Right lobe of liver (tissue), 6 donors: Measurements from ENCODE around the gene C10orf88. TPM values are rescaled to one million over a fixed set of nuclear protein-coding genes. Genes with fewer than 3 reads are reported as not detected.

Experiments used
- ATAC-seq, 4 donors: fragments of 200-7000 bp; cut with Tn5 transposase; one replicate each; pipeline ENCODE4 v1.9.1; 2020; ENCODE audit warnings: mild to moderate bottlenecking in 4 of 4, moderate library complexity in 4 of 4
- DNase-seq, 3 donors: peaks; one replicate each; pipeline ENCODE4 v3.0.0-alpha.2; 2020
- H3K27ac ChIP-seq, 3 donors: fragments of 200-600 bp; one replicate each; pipeline ENCODE4 v1.8.0; 2022
- H3K27me3 ChIP-seq, 2 donors: fragments of 200-600 bp; one replicate each; pipeline ENCODE4 v1.8.0; 2022
- H3K36me3 ChIP-seq, 4 donors: fragments of 200-600 bp; sonication (generic) in 1 of 4; one replicate each; pipeline versions ENCODE4 v1.5.1 to v1.8.0; 2017 to 2022; ENCODE audit warnings: control low read depth in 1 of 4
- H3K4me1 ChIP-seq, 4 donors: fragments of 200-600 bp; sonication (generic) in 1 of 4; one replicate each; pipeline versions ENCODE4 v1.5.1 to v1.8.0; 2017 to 2022; ENCODE audit warnings: control low read depth in 1 of 4
- H3K4me3 ChIP-seq, 3 donors: fragments of 200-600 bp; one replicate each; pipeline ENCODE4 v1.8.0; 2022
- H3K9me3 ChIP-seq, 4 donors: fragments of 200-600 bp; sonication (generic) in 1 of 4; one replicate each; pipeline versions ENCODE4 v1.5.1 to v1.8.0; 2017 to 2022; ENCODE audit warnings: control low read depth in 1 of 4
- CTCF ChIP-seq, 4 donors: fragments of 200-600 bp in 3 of 4; fragments of 450-650 bp in 1 of 4; IDR thresholded peaks; one replicate each; pipeline versions ENCODE4 v1.5.1 to v1.8.0; 2016 to 2022; ENCODE audit warnings: antibody characterized with exemption in 4 of 4, mild to moderate bottlenecking in 2 of 4
- POLR2A ChIP-seq: fragments of 450-650 bp; IDR thresholded peaks from one replicate; pipeline ENCODE4 v1.6.1; 2017; ENCODE audit warnings: antibody characterized with exemption, mild to moderate bottlenecking
- WGBS: methylation state at CpG from one replicate; pipeline ENCODE4 v1.1.6; 2018; ENCODE audit warnings: low coverage, low lambda C conversion rate; ENCODE audit not compliant: insufficient coverage; ENCODE audit errors: missing lambda C conversion rate; 5-methylcytosine and 5-hydroxymethylcytosine counted together
- intact Hi-C, 2 donors: fragments of 100-400 bp; cut with DNase I; formaldehyde crosslinking; loops; one replicate each; pipeline versions ENCODE4 v1.11.2 to v1.14.1; 2022
- total RNA-seq, 6 experiments: library from RNA; depleted of rRNA in 2 of 6; stranded (reverse); fragments of >200 nt in 2 of 6; fragmentation: NEBNext Ultra II Directional in 3 of 6; extraction: Animal tissue kit (Norgen Biotek cat#: 25700) in 3 of 6; gene quantifications; one replicate each; pipeline versions ENCODE4 v1.1.0 to v1.2.4, GENCODE V29; 2016 to 2023
- donor health status: DM: no; HTN: yes; CAD: no.
- donor health status: DM: no; HTN: no; CAD: no.
- donor health status: DM: no; HTN: no; CAD: no.
- donor health status: DM: no; HTN: yes; CAD: no.
- donor health status: DM: no; HTN: yes; CAD: no.

C10orf88 gene
- total RNA-seq, 6 experiments from 2014 or later: 2.0 to 4.5 (median 3.3) TPM

GRCh38 chr10:122986335-122986734 lies 32.3 kb upstream of the C10orf88 start:
- TF ChIP-seq CTCF (IDR thresholded peaks at IDR 0.05) (no peak), POLR2A (no peak)
- H3K27ac ChIP-seq: peak overlapping the region in 2 of 3 donors; percentile 19 to 64
- peak; percentile 59 to 68 (median 63) for DNase-seq

GRCh38 chr10:122984708-122985107 lies 30.7 kb upstream of the C10orf88 start:
- DNase-seq (no peak), ATAC-seq (no peak)
- no peaks in the 10 kb centered on the region for H3K27me3 ChIP-seq
- H3K4me3 ChIP-seq: no peak overlapping the region
- intact Hi-C loops: no loop called here
- H3K4me1 ChIP-seq: peaks cover 0 to 47% (median 12%) of the 10 kb centered on the region in 4 donors
- H3K36me3 ChIP-seq: no peaks in the 10 kb centered on the region
- WGBS: 100% methylated on average over 2 of the region's 2 CpGs
- peak overlapping the region in 2 of 3 donors; percentile 55 to 64 for H3K27ac ChIP-seq
- no peaks in the 10 kb centered on the region for H3K9me3 ChIP-seq
- no peak for TF ChIP-seq POLR2A
- TF ChIP-seq CTCF (IDR thresholded peaks at IDR 0.05): no peak

More at GRCh38 chr10:122986335-122986734, 32.3 kb upstream of the C10orf88 start:
- intact Hi-C loops: no loop called here
- H3K4me1 ChIP-seq: peaks cover 0 to 41% (median 12%) of the 10 kb centered on the region in 4 donors
- H3K27me3 ChIP-seq: no peaks in the 10 kb centered on the region
- no peaks in the 10 kb centered on the region for H3K9me3 ChIP-seq
- 18% methylated on average over 6 of the region's 6 CpGs for WGBS
- H3K4me3 ChIP-seq: no peak overlapping the region
- H3K36me3 ChIP-seq: no peaks in the 10 kb centered on the region
- ATAC-seq: peak; percentile 69 to 82 (median 76)

- 47% methylated on average over 6 of the region's 6 CpGs for WGBS
- no peaks in the 10 kb centered on the region for H3K27me3 ChIP-seq
- peak overlapping the region in 2 of 3 donors; percentile 55 to 64 for H3K27ac ChIP-seq
- no peak overlapping the region for H3K4me3 ChIP-seq
- no peaks in the 10 kb centered on the region for H3K36me3 ChIP-seq
- peak; percentile 37 to 62 (median 52) for ATAC-seq
- TF ChIP-seq CTCF (IDR thresholded peaks at IDR 0.05) (no peak), POLR2A (no peak)
- H3K9me3 ChIP-seq: no peaks in the 10 kb centered on the region
- DNase-seq: peak in 1 of 3 donors; percentile 63
- intact Hi-C loops: no loop called here
- peaks cover 0 to 47% (median 12%) of the 10 kb centered on the region in 4 donors for H3K4me1 ChIP-seq
These were observed 29.9 kb upstream of the C10orf88 start for GRCh38 chr10:122983898-122984297.

GRCh38 chr10:122981066-122981464 lies 27.0 kb upstream of the C10orf88 start:
- 9% methylated on average over 4 of the region's 4 CpGs for WGBS
- H3K9me3 ChIP-seq: no peaks in the 10 kb centered on the region
- DNase-seq: no peak

More at GRCh38 chr10:122981066-122981464, 27.0 kb upstream of the C10orf88 start:
- peak in 1 of 4 donors; percentile 5 for ATAC-seq
- H3K4me3 ChIP-seq: peak overlapping the region; percentile 57 to 80 (median 72)
- H3K4me1 ChIP-seq: peaks cover 0 to 38% (median 12%) of the 10 kb centered on the region in 4 donors
- no peak overlapping the region for H3K27ac ChIP-seq
- intact Hi-C loops: no loop called here
- TF ChIP-seq POLR2A: no peak
- peak; percentile 29 to 48 (median 36) for TF ChIP-seq CTCF (IDR thresholded peaks at IDR 0.05)
- H3K27me3 ChIP-seq: no peaks in the 10 kb centered on the region
- no peaks in the 10 kb centered on the region for H3K36me3 ChIP-seq
